ENCODE results near the gene UBLCP1. TPM values are rescaled to one million over a fixed set of nuclear protein-coding genes. Genes with fewer than 3 reads are reported as not detected.

The UBLCP1 gene
- total and polyA plus RNA-seq, 2 of the 8 experiments (the other 6 are each of a cell fraction or from before 2014, with no cell fraction given), result 13.0 to 40.9 TPM

DNA sequence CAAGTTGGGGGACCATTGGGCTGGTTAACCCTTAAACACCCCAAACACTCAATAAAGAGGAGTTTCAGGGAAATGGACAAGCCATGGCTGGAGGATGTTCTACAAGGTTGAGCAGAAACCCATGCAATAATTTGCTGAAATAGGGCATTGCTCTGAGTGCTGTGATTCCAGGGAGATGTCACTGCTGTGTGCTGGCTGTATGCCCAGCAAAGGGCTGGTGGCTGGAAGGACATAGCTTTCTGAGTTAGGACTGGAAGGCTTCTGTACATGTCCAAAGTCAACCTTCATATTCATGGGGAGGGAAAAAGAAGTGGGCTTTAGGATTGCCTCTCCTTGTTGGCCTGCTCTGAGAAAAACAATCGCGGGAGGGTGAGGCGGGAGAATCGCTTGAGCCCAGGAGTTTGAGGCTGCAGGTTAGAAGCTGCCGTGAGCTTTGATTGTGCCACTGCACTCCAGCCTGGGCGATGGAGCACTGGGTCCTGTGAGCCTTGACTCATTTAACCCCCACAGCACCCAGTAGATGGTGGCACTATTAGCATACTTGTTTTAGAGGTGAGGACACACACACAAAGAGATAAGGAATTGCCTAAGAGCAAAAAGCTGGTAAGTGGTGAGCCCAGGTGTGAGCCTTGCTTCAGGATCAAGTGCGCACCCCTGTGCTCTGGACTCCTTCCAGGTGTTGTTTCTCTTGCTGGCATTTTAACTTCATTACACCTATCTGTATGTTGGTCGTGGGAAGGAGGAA is 46.8 kb downstream of the UBLCP1 start (continued):
- no peak for TF ChIP-seq CEBPB (IDR thresholded peaks at IDR 0.05; ENCODE audit: low read depth, low read length)

Measured in H1 (cell line).